ENCODE results near the gene TTF2.

DNA sequence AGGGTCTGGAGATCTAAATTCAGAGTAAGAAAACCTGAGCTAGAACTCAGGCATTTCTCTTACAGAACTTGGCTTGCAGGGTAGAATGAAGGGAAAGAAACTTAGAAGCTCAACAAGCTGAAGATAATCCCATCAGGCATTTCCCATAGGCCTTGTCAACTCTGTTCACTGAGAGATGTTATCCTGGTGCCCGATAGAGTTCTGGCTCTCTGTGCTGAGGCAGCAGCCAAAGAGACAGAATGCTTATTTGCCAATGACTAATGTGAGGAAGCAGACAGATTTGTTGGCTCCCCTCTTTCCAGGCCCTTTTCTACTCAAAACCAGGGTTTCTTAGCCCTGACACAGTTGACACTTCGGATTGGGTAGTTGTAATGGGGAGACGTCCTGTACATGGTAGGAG lies 83.7 kb downstream of the TTF2 start:
- no peak for TF ChIP-seq TEAD4 (IDR thresholded peaks at IDR 0.05)
- TF ChIP-seq, protein P1, sequence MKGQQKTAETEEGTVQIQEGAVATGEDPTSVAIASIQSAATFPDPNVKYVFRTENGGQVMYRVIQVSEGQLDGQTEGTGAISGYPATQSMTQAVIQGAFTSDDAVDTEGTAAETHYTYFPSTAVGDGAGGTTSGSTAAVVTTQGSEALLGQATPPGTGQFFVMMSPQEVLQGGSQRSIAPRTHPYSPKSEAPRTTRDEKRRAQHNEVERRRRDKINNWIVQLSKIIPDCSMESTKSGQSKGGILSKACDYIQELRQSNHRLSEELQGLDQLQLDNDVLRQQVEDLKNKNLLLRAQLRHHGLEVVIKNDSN (IDR thresholded peaks at IDR 0.05) = no peak
- TF ChIP-seq TCF12 (IDR thresholded peaks at IDR 0.05; ENCODE audit: low read depth) = no peak
- no peak for TF ChIP-seq CREB1 (IDR thresholded peaks at IDR 0.05; ENCODE audit: low read depth)
